GM18498 (cell line): ENCODE results near the gene BAZ1B.
"Not testable (repeated sequence)": the region's sequence is repeated elsewhere in the genome, so short reads cannot be mapped to it uniquely, and the experiment has no call there.

ENCODE experiments used
- ATAC-seq: cut with Tn5 transposase; IDR thresholded peaks from one replicate; pipeline ENCODE4 v1.9.1; 2021; ENCODE audit warnings: mild to moderate bottlenecking, moderate library complexity; ENCODE audit not compliant: unreplicated experiment

BAZ1B gene

DNA sequence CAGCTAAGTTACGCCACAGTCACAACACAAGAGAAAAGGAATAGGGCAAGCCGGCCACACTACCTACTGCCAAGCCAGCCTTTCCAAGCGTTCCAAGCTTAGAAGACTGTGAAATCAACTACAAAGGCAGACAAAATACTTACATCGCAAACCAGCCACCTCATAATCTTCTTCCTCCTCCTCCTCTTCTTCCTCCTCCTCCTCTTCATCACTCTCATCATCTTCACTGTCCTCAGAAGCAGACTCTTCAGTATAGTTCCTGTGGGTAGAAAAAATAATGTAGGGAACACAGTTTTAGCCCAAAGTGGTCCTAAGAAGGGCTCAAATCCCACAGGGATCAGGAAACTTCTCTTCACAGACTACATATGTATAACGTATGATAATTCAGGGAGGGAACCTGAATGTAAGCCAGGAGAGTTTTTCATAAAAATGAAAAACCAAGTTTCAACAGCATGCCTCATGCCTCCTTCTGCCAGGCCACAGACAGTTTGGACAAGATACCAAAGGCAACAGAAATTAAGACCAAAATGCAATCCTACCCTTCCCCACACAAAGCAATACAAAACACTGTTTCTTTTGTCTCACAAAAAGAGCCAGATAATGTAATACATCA lies 74.9 kb downstream of the BAZ1B start:
- ATAC-seq = no peak

GRCh38 chr7:73446682-73447081 lies 75.4 kb downstream of the BAZ1B start:
- ATAC-seq = no peak

- no peak for ATAC-seq
Observed at GRCh38 chr7:73443548-73444255, 78.4 kb downstream of the BAZ1B start.

DNA sequence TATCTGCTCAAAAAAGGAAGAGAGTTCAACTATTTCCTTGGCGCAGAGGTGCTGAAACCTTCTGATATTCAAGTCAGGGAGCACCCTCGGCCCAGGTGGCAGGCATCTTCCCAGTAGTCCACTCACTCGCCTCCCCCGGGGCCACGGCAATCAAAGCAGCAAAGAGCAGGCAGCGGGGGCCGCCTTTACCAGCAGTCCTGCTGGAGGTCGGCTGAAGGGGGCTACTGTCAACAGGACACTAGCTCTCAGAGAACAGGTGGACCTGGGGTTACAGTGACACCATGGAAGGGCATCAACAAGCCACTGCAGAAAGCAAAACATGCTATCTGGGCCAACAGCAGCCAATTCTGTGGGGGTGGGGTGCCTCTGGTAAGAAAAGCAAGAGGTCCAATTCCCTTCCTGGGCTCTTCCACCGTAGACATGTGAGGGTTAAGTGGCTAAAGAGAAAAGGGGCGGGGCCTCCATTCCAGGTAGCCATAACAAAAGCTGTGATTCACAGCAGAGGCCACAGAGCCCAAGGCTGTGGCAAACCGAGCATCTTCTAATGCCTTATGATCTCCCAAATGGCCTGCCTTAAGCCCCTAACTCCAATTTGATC lies 79.1 kb downstream of the BAZ1B start:
- ATAC-seq = no peak

DNA sequence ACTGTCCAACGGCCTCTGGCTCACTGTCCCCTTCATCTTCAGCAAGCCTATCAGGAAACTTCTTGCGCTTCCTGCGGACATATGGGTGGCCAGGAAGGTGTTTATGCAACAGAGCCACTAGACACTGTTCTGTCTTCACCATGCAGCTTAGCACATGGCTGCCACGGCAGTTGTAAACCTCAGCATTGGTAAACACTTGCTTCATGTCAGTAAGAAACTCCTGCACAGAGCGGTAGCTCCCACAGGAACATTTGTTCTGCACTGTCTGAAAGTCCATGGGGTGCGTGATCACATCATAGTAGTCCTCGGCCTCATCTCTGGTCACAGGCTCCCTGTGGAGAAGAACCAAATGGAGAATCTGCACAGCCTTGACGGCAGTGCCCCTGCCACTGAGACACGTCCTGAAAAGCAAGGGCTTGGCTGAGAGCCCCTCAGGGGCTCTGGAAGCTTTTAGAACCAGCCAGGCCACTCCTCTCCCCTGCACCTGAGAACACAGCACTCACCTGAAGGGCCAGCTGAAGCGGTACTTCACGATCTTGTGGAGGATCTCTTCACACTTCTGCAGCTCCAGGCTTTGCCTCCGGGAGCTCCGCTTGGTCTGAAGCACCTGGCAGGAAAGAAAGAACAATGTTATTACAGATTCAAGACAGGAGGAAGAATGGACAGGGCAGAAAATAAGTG lies 79.7 kb downstream of the BAZ1B start:
- no peak for ATAC-seq

- ATAC-seq = no peak
Observed at GRCh38 chr7:73439410-73439704, 82.7 kb downstream of the BAZ1B start.

DNA sequence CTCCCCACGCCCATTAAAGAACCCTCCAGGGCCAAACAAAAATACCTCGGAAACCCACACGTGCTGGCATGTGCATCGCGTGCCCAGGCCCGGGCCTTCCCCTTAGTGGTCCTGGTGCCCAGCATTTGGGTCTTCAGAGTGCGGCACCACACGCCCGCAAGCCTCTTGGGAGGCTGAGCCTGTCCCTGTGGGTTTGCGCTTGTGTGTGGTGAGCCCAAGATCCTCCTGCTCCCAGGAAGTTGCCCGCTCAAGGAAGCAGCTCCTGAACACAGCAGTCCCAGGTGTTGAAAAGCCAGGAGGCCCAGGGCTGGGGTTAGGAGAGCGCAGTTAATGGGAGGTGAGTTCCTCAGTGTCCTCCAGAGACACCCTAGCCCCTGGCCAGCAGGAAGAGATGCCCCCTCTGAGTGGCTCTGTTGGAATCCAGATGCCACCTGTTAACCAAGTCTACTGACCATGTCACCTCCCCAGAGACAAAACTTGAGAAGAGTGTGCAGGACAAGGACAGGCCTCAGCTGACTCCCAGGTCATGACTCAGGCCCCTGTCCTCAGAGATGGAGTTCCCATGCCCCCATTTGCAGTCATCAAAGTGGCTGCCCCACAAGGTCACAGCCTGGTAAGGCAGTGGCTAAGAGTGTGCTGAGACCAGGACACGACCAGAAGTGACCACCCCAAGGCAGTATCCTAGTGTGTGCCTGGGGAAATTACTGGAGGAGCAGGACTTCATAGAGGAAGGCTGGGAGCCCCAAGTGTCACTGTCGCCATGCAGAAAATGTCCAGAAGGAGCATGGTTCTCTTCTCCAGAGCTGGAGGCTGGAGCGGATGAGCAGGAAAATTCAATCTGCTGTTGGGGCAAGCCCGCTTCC lies 83.3 kb downstream of the BAZ1B start:
- ATAC-seq = no peak

GRCh38 chr7:73437621-73438416 lies 84.3 kb downstream of the BAZ1B start:
- ATAC-seq = no peak

- no peak for ATAC-seq
Observed at GRCh38 chr7:73437091-73437490, 85.0 kb downstream of the BAZ1B start.

GRCh38 chr7:73436031-73436929 lies 85.8 kb downstream of the BAZ1B start:
- ATAC-seq = no peak

GRCh38 chr7:73435471-73436009 lies 86.6 kb downstream of the BAZ1B start:
- ATAC-seq = no peak

DNA sequence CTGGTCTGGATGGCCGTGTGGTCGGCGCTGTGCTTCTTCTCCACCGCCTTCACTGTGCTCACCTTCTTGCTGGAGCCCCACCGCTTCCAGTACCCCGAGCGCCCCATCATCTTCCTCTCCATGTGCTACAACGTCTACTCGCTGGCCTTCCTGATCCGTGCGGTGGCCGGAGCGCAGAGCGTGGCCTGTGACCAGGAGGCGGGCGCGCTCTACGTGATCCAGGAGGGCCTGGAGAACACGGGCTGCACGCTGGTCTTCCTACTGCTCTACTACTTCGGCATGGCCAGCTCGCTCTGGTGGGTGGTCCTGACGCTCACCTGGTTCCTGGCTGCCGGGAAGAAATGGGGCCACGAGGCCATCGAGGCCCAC lies 87.4 kb downstream of the BAZ1B start:
- no peak for ATAC-seq

DNA sequence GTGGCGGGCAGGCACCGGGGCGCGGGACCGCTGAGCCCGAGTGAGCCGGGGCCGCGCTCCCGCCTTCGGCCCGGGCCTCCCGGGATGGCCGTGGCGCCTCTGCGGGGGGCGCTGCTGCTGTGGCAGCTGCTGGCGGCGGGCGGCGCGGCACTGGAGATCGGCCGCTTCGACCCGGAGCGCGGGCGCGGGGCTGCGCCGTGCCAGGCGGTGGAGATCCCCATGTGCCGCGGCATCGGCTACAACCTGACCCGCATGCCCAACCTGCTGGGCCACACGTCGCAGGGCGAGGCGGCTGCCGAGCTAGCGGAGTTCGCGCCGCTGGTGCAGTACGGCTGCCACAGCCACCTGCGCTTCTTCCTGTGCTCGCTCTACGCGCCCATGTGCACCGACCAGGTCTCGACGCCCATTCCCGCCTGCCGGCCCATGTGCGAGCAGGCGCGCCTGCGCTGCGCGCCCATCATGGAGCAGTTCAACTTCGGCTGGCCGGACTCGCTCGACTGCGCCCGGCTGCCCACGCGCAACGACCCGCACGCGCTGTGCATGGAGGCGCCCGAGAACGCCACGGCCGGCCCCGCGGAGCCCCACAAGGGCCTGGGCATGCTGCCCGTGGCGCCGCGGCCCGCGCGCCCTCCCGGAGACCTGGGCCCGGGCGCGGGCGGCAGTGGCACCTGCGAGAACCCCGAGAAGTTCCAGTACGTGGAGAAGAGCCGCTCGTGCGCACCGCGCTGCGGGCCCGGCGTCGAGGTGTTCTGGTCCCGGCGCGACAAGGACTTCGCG lies 88.0 kb downstream of the BAZ1B start:
- ATAC-seq = peak; percentile 36

DNA sequence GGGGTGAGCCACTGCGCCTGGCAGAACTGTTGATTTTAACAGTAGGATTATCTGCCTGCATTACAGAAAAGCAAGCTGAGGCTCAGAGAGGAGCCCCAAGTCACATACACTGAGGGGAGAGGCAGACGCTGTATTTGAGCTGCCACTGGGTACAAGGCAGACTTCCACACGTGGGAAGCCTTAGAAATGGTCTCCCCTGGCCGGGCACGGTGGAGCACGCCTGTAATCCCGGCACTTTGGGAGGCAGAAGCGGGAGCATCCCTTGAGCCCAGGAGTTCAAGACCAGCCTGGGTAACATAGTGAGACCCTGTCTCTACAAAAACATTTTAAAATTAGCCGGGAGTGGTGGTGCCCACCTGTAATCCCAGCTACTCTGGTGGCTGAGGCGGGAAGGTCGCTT lies 89.4 kb downstream of the BAZ1B start:
- no peak for ATAC-seq

DNA sequence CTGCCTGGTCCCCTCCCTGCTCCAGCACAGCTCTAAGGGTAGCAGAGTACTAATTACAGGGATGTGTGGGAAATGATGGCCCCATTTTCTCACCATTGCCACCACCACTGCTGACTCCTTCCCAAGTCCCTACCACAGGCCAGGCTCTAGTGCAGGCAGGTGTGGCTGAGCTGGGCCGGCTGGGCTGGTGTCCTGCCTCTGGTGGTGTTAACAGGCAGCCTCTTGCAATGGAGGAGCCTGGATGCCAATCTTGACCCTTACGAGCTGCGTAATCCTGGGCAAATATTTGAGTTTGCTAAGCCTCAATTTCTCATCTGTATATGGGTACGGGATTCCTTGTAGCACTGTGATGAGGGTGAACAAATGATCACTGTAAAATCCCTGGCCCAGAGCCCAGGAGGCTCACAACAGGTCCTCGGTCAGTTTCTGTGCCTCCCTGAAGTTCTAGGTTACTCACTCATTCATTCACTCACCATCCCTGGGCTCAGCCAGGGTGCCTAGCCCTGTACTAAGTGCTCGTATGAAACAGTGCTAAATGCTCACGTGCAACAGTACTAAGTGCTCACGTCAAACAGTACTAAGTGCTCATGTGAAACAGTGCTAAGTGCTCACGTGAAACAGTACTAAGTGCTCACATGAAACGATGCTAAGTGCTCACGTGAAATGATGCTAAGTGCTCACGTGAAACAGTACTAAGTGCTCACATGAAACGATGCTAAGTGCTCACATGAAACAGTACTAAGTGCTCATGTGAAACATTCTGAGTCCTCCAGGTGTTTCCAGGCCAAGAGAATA lies 90.9 kb downstream of the BAZ1B start:
- ATAC-seq = no peak

GRCh38 chr7:73430540-73430939 lies 91.6 kb downstream of the BAZ1B start:
- not testable (repeated sequence) for ATAC-seq
